SW480 (cell line): ENCODE data around the gene HS3ST4.
"Not testable (repeated sequence)": the region's sequence is repeated elsewhere in the genome, so short reads cannot be mapped to it uniquely, and the experiment has no call there.

Source experiments
- DNase-seq: peaks from one replicate; pipeline ENCODE4 v3.0.0-alpha.2; 2016; ENCODE audit warnings: low spot score

Gene HS3ST4

GRCh38 chr16:25730396-25730795 is 38.6 kb downstream of the HS3ST4 start:
- DNase-seq: no peak

GRCh38 chr16:25734430-25735385 is 42.9 kb downstream of the HS3ST4 start:
- peak; percentile 6 for DNase-seq

GRCh38 chr16:25735645-25736044 is 43.9 kb downstream of the HS3ST4 start:
- no peak for DNase-seq

- DNase-seq: no peak
These were observed 55.5 kb downstream of the HS3ST4 start for GRCh38 chr16:25747160-25747758.

GRCh38 chr16:25748092-25748654 is 56.4 kb downstream of the HS3ST4 start:
- DNase-seq: no peak

GRCh38 chr16:25750488-25751216 is 58.9 kb downstream of the HS3ST4 start:
- no peak for DNase-seq

GRCh38 chr16:25751230-25751835 is 59.6 kb downstream of the HS3ST4 start:
- DNase-seq: no peak

- DNase-seq: no peak
These were observed 72.7 kb downstream of the HS3ST4 start for GRCh38 chr16:25764466-25764865.

GRCh38 chr16:25771216-25771615 is 79.5 kb downstream of the HS3ST4 start:
- DNase-seq: no peak

- no peak for DNase-seq
These were observed 80.2 kb downstream of the HS3ST4 start for GRCh38 chr16:25771812-25772568.

- not testable (repeated sequence) for DNase-seq
These were observed 84.5 kb downstream of the HS3ST4 start for GRCh38 chr16:25776214-25776613.

GRCh38 chr16:25783226-25783625 is 91.5 kb downstream of the HS3ST4 start:
- no peak for DNase-seq

- no peak for DNase-seq
These were observed 93.6 kb downstream of the HS3ST4 start for GRCh38 chr16:25785361-25785760.

- no peak for DNase-seq
These were observed 95.0 kb downstream of the HS3ST4 start for GRCh38 chr16:25786748-25787147.

- no peak for DNase-seq
These were observed 96.9 kb downstream of the HS3ST4 start for GRCh38 chr16:25788637-25789036.

- no peak for DNase-seq
These were observed 104.5 kb downstream of the HS3ST4 start for GRCh38 chr16:25796239-25796638.

- no peak for DNase-seq
These were observed 106.3 kb downstream of the HS3ST4 start for GRCh38 chr16:25798065-25798464.

- DNase-seq: no peak
These were observed 108.1 kb downstream of the HS3ST4 start for GRCh38 chr16:25799816-25800215.

- DNase-seq: no peak
These were observed 120.5 kb downstream of the HS3ST4 start for GRCh38 chr16:25812215-25812614.

- no peak for DNase-seq
These were observed 125.5 kb downstream of the HS3ST4 start for GRCh38 chr16:25817295-25817694.

GRCh38 chr16:25817876-25818275 is 126.1 kb downstream of the HS3ST4 start:
- DNase-seq: no peak
